ENCODE results near the gene DGKQ.

GRCh38 chr4:1003271-1004070 lies 30.1 kb upstream of the DGKQ start:
- no peak for TF ChIP-seq CTCF (IDR thresholded peaks at IDR 0.05; ENCODE audit: control extremely low read depth in 1 of 3, insufficient read depth in 1 of 3, low read depth in 1 of 3, low read length in 3 of 3)
- TF ChIP-seq CHD1 (IDR thresholded peaks at IDR 0.05; ENCODE audit: low read depth, low read length) = no peak
- no peak for TF ChIP-seq JUN (IDR thresholded peaks at IDR 0.05; ENCODE audit: low read depth, low read length)
- TF ChIP-seq GTF2F1 (IDR thresholded peaks at IDR 0.05; ENCODE audit: borderline replicate concordance, low read depth, low read length) = no peak
- TF ChIP-seq YY1 (IDR thresholded peaks at IDR 0.05; ENCODE audit: low read depth, low read length) = no peak
- TF ChIP-seq GABPA (IDR thresholded peaks at IDR 0.05; ENCODE audit: borderline replicate concordance, insufficient read depth, low read length) = no peak
- TF ChIP-seq TAF1 (IDR thresholded peaks at IDR 0.05; ENCODE audit: low read depth, low read length) = no peak
- TF ChIP-seq ATF3 (IDR thresholded peaks at IDR 0.05; ENCODE audit: insufficient read depth, low read depth, low read length) = no peak
- no peak for TF ChIP-seq EZH2 (IDR thresholded peaks at IDR 0.05; ENCODE audit: low read depth, low read length, severe bottlenecking)
- TF ChIP-seq SRF (IDR thresholded peaks at IDR 0.05; ENCODE audit: low read depth, low read length) = no peak
- no peak for TF ChIP-seq ATF2 (IDR thresholded peaks at IDR 0.05; ENCODE audit: low read length)
- TF ChIP-seq POLR2A (IDR thresholded peaks at IDR 0.05; ENCODE audit: control extremely low read depth in 1 of 2, low read depth in 2 of 2, low read length in 2 of 2) = no peak
- TF ChIP-seq EP300 (IDR thresholded peaks at IDR 0.05; ENCODE audit: borderline replicate concordance in 1 of 2, low read depth in 2 of 2, low read length in 2 of 2) = no peak
- TF ChIP-seq USF2 (IDR thresholded peaks at IDR 0.05; ENCODE audit: low read length) = no peak

Measured in H1 (cell line).